HG03060 (cell line): ENCODE data around the gene FRMD5.

Source experiments
- ATAC-seq: cut with Tn5 transposase; IDR thresholded peaks from one replicate; pipeline ENCODE4 v1.9.1; 2021; ENCODE audit warnings: low read depth, moderate number of reproducible peaks; ENCODE audit not compliant: unreplicated experiment

The FRMD5 gene

DNA sequence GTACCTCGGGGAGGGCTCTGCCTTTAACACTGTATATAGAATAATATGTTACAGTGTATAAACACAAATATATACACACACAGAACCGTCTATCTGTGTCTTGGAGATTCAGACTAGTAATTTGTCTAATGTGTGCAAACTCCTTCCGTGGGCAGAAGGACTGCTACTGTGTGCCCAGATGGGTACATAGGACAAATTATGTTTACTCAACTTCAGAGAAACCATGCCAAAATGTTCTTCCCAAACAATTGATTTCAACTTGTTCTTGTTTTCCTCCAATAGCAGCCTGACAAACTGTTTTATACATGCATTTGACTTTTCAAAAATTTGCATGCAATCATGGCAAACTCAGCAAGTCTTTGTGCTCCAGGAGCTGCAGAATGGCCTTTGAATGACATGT, 97.5 kb downstream of the FRMD5 start:
- ATAC-seq: no peak

DNA sequence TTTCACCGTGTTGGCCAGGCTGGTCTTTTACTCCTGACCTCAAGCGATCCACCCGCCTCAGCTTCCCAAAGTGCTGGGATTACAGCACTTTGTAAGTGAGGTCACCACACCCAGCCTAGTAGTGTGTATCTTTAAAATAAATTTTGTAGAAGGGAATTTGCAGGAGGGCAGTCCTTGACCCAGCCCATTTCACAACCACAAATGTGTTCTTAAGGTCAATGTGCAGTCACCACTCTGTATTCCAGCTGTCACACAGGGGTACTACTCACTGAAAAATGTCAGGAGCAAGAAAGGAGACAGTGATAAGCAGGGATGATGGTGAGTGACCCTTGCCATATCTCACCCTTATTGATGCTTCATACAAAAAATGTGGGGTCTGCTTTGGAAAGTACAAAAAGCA, 98.5 kb downstream of the FRMD5 start:
- no peak for ATAC-seq

DNA sequence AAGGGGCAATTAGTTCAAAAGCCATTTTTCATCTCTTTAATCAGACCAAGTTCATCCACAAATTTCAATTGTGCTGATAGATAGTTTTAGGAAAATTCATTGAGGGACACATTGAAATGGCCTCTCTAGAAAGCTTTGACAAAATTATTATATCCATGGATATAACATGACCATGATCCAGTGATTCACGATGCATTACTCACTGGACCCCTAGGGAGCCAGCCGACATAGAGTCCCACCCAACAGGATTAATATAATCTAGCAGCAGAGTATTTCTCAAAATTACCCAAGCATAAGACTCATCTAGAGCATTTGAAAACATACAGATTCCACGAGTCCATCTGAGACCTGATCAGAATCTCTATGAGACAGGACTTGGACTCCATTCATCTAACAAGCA, 100.3 kb downstream of the FRMD5 start:
- no peak for ATAC-seq

- no peak for ATAC-seq
These were observed 101.2 kb downstream of the FRMD5 start for GRCh38 chr15:44093836-44094235.

DNA sequence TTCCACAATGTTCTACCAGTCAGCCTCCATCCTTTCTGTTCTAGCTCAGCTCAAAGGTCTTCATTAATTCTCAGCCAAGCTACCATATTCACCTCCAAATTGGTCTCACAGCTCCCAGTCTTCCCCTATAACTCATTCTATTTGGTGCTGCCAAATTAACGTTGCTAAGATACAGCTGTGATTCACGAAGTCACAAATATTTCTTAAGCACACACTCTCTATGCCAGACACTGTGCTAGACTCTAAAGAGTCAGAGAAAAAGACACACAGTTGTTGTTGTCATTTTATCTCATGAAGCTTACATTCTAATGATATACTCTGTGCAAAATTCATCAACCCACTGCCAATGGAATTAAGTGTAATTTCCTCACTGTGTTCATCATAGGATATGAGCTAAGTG, 102.8 kb downstream of the FRMD5 start:
- no peak for ATAC-seq

DNA sequence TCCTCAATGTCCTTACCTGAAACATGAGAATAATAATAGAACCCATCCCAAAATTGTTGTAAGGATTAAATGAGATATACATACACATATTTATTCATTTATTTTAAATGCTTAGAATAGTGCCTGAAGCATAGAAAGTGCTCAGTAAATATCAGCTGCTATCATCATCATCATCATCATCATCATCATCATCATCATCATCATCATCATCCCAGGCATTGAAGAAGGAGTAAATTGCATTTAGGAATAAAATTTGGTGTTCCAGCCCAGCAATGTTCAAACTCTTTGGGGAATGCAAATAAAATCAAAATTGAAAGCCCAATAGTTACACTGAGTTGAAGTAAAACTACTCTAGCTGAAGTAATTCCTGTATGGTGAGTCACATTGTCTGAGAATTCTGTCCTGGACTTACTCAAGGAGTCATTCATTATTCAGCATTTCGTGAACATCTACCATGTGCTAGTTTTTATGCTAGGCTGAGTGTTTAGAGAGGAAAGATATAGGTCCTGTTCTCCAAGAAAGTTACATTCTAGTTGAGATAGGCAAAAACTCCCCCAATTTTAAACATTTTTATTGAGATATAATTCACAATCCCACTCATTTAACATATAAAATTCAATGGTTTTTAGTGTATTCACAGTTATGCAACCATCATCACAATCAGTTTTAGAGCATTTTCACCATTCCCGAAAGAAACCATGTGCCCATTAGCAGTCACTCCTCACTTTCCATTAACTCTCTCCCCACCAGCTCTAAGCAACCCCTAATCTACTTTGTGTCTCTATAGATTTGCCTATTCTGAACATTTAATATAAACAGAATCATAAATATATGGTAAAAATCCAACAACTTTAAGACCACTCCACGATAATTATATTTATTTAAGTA, 107.2 kb downstream of the FRMD5 start:
- no peak for ATAC-seq

- no peak for ATAC-seq
These were observed 110.3 kb downstream of the FRMD5 start for GRCh38 chr15:44084770-44085169.

- ATAC-seq: no peak
These were observed 110.9 kb downstream of the FRMD5 start for GRCh38 chr15:44084171-44084570.

- ATAC-seq: no peak
These were observed 112.4 kb downstream of the FRMD5 start for GRCh38 chr15:44082558-44083157.

- ATAC-seq: no peak
These were observed 113.8 kb downstream of the FRMD5 start for GRCh38 chr15:44081026-44082013.

- ATAC-seq: no peak
These were observed 119.5 kb downstream of the FRMD5 start for GRCh38 chr15:44075535-44075934.

GRCh38 chr15:44069489-44069888, 125.6 kb downstream of the FRMD5 start:
- ATAC-seq: no peak

DNA sequence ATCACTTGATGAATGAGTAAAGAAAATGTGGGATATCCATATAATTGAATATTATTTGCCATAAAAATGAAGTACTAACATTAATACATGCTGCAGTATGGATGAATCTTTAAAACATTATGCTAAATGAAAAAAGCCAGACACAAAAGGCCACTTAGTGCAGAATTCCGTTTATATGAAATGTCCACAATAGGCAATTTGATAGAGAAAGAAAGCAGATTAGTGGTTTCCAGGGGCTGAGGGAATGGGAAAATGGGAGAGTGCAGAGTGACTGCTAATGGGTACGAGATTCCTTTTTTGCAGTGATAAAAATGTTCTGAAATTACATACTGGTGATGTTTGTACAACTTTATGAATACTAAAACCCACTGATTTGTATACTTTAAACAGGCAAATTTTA, 126.7 kb downstream of the FRMD5 start:
- ATAC-seq: no peak

DNA sequence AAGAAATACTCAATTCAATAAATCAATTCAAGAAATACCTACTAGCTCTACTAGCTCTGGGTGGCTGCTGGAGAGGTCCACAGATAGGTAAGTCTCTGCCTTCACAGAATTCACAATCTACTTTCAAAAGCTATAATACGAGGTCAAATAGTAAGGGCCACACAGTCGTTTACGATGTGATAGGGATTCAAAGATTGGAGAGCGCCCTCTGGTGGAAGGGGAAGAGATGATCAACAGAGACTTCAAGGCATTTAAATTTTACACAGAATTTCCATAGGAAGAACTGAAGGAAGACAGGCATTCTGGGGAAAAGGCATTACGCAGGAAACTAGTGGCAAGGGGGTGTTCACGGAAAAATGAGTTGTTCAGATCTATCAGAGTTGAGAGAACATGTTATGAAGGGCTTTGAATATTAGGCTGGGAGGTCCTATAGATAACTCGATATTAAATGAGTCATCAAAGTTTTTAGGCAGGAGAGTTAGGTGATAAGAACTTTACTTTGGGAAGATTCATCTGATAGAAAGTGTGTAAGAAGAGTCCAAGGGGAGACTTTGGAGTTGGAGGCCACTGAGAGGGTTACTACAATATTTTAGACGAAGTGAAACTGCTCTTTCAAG, 128.8 kb downstream of the FRMD5 start:
- no peak for ATAC-seq

DNA sequence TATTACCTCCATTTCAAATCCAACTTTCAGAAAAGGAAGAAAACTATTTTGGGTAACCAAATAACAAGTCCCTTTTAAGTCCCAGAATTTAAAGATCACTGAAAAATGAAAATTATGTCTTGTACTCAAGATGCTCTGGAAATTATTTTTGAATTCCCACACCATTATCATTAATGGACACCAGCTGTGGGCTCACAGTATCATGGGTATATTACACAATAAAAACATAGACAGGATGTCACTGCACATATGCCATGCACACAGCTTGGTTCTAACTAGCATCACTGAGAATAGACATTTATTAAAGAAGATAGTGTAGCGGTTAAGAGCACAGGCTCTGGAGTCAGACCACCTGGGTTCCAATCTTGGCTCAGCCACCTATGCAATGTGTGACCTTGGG, 130.4 kb downstream of the FRMD5 start:
- ATAC-seq: no peak

GRCh38 chr15:44058126-44058525, 136.9 kb downstream of the FRMD5 start:
- ATAC-seq: no peak

DNA sequence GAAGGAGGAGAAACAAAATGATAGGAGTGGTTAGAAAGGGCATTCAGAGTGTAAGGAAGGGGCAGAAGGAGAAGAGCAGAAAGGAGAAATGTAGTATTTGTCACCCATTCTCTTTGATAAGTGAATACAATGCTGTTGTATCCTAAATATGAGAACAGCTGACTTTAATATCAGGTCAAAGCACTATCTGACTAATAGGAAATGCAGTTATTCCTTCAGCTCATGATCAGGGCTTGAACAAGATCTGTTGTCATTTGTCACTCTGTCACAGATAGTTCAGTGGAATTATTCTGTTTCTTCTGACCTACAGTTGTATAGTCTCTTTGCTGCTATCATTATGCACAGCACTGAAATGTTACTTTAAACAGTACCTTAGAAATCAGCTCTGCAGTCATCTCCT, 149.4 kb downstream of the FRMD5 start:
- no peak for ATAC-seq

DNA sequence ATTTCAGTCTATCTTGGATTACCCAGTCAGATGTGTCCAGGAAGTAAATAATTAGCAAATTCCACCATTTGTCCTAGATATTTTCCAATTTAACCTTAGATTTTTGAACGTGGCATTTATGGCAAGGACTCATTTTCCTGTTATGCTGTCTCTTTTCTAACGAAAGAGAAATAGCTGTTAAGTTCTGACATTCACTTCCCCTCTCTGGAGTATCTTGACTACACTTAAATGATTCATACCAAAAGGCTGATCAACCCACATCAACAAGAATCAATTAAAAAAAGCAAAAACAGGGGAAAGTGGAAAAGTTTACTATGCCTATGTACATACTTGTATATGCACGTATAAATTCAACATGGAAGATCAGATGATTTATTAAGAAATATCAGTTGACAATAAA, 149.9 kb downstream of the FRMD5 start:
- no peak for ATAC-seq

- no peak for ATAC-seq
These were observed 156.3 kb downstream of the FRMD5 start for GRCh38 chr15:44038755-44039191.
